Neutrophil (primary cell): ENCODE data around the gene ANKRD29.

Experiments used
- H3K27ac ChIP-seq: fragments of 200-600 bp; sonication (generic); 2 replicates; pipeline ENCODE4 v1.5.1; 2016; ENCODE audit warnings: mild to moderate bottlenecking, moderate library complexity
- H3K27me3 ChIP-seq: fragments of 200-600 bp; sonication (generic); 2 replicates; pipeline ENCODE4 v1.6.0; 2016; ENCODE audit warnings: mild to moderate bottlenecking
- H3K36me3 ChIP-seq: fragments of 200-600 bp; sonication (generic); 2 replicates; pipeline ENCODE4 v1.5.1; 2017
- H3K4me1 ChIP-seq, 2 experiments: fragments of 200-600 bp in 1 of 2; sonication (generic) in 1 of 2; 1 replicate in 1 of 2; 2 replicates in 1 of 2; pipeline versions ENCODE4 v1.5.1 to v1.6.1; 2013 to 2016; ENCODE audit warnings: low read depth in 1 of 2, low read length in 1 of 2, mild to moderate bottlenecking in 1 of 2, moderate library complexity in 1 of 2; ENCODE audit not compliant: control insufficient read depth in 1 of 2, insufficient read depth in 1 of 2
- H3K4me3 ChIP-seq, 2 experiments: fragments of 200-600 bp in 1 of 2; sonication (generic) in 1 of 2; 1 replicate in 1 of 2; 2 replicates in 1 of 2; pipeline ENCODE4 v1.5.1; 2013 to 2016; ENCODE audit warnings: low read depth in 1 of 2, low read length in 1 of 2, mild to moderate bottlenecking in 1 of 2, moderate library complexity in 1 of 2
- H3K9me3 ChIP-seq: fragments of 200-600 bp; sonication (generic); 2 replicates; pipeline ENCODE4 v1.5.1; 2016
- CTCF ChIP-seq: fragments of 200-600 bp; sonication (generic); IDR thresholded peaks from 2 replicates; pipeline ENCODE4 v1.5.1; 2016; ENCODE audit warnings: antibody characterized with exemption

ANKRD29 gene

GRCh38 chr18:23662309-23663263 lies at the start of gene ANKRD29:
TSS of gene ANKRD29 (minus strand) at chr18:23662911. CDS start at chr18:23662730, 181 bp downstream.
- H3K9me3 ChIP-seq: no peaks in the 10 kb centered on the region
- H3K36me3 ChIP-seq: no peaks in the 10 kb centered on the region
- peaks cover 4 to 16% of the 10 kb centered on the region in 2 experiments for H3K4me1 ChIP-seq
- H3K27me3 ChIP-seq: peaks cover 100% of the 10 kb centered on the region
- peak within 1 kb of the TSS in 1 of 2 experiments; percentile 50 for H3K4me3 ChIP-seq
- TF ChIP-seq CTCF: no peak
- no peak within 1 kb of the TSS for H3K27ac ChIP-seq

GRCh38 chr18:23712445-23712844 lies 49.7 kb upstream of the ANKRD29 start:
- H3K36me3 ChIP-seq: no peaks in the 10 kb centered on the region
- no peaks in the 10 kb centered on the region for H3K4me1 ChIP-seq
- TF ChIP-seq CTCF: no peak
- no peak overlapping the region for H3K4me3 ChIP-seq
- H3K27me3 ChIP-seq: no peaks in the 10 kb centered on the region
- H3K9me3 ChIP-seq: no peaks in the 10 kb centered on the region
- no peak overlapping the region for H3K27ac ChIP-seq

GRCh38 chr18:23711426-23711825 lies 48.7 kb upstream of the ANKRD29 start:
- H3K4me1 ChIP-seq: no peaks in the 10 kb centered on the region
- H3K4me3 ChIP-seq: no peak overlapping the region
- H3K27me3 ChIP-seq: no peaks in the 10 kb centered on the region

GRCh38 chr18:23710946-23711345 lies 48.2 kb upstream of the ANKRD29 start:
- H3K4me3 ChIP-seq: no peak overlapping the region
- no peaks in the 10 kb centered on the region for H3K36me3 ChIP-seq
- H3K27me3 ChIP-seq: no peaks in the 10 kb centered on the region
- H3K9me3 ChIP-seq: no peaks in the 10 kb centered on the region
- H3K27ac ChIP-seq: no peak overlapping the region
- H3K4me1 ChIP-seq: no peaks in the 10 kb centered on the region
- TF ChIP-seq CTCF: no peak

More at GRCh38 chr18:23711426-23711825, 48.7 kb upstream of the ANKRD29 start:
- H3K36me3 ChIP-seq: no peaks in the 10 kb centered on the region
- H3K9me3 ChIP-seq: no peaks in the 10 kb centered on the region
- no peak overlapping the region for H3K27ac ChIP-seq
- no peak for TF ChIP-seq CTCF

GRCh38 chr18:23710068-23710527 lies 47.4 kb upstream of the ANKRD29 start:
- no peaks in the 10 kb centered on the region for H3K36me3 ChIP-seq
- no peaks in the 10 kb centered on the region for H3K27me3 ChIP-seq
- H3K9me3 ChIP-seq: no peaks in the 10 kb centered on the region
- H3K27ac ChIP-seq: no peak overlapping the region
- no peak overlapping the region for H3K4me3 ChIP-seq
- no peaks in the 10 kb centered on the region for H3K4me1 ChIP-seq
- no peak for TF ChIP-seq CTCF
